B cell (primary cell): ENCODE results near the gene CCPG1. TPM values are rescaled to one million over a fixed set of nuclear protein-coding genes. Genes with fewer than 3 reads are reported as not detected.

Experiments used
- ATAC-seq: fragments of 200-7000 bp; cut with Tn5 transposase; one replicate; pipeline ENCODE4 v1.10.0; 2021; ENCODE audit warnings: low read depth, mild to moderate bottlenecking, moderate number of reproducible peaks, moderate library complexity
- CTCF ChIA-PET: fragments of 350-600 bp; sonication (Branson Sonifier 250); formaldehyde crosslinking; loops from one replicate; lab custom pipeline; 2021; ENCODE audit warnings: antibody characterized with exemption, inconsistent platforms; lab: Charles Lee
- POLR2A ChIA-PET: fragments of 350-600 bp; sonication (Branson Sonifier 250); formaldehyde crosslinking; loops from one replicate; lab custom pipeline; 2021; ENCODE audit warnings: antibody characterized with exemption; lab: Charles Lee
- DNase-seq: peaks from one replicate; pipeline ENCODE4 v3.0.0; 2013
- H2AFZ ChIP-seq: 2 replicates; pipeline ENCODE4 v1.6.1; 2012; ENCODE audit warnings: mild to moderate bottlenecking, low read depth, low read length; ENCODE audit not compliant: insufficient read depth, poor library complexity, severe bottlenecking
- H3K27ac ChIP-seq, 2 donors: 1 replicate in 1 of 2; 2 replicates in 1 of 2; pipeline ENCODE4 v1.5.1; 2012 to 2013; ENCODE audit warnings: low read length in 2 of 2, mild to moderate bottlenecking in 2 of 2, moderate library complexity in 1 of 2
- H3K27me3 ChIP-seq, 4 experiments: fragments of 200-600 bp in 1 of 4; sonication (generic) in 1 of 4; replicated peaks in 1 of 4; 1 replicate in 2 of 4; 2 replicates in 2 of 4; pipeline versions ENCODE4 v1.6.1 to v1.7.0; 2013 to 2016; ENCODE audit warnings: low read length in 3 of 4, mild to moderate bottlenecking in 2 of 4, mixed read lengths in 1 of 4, moderate library complexity in 1 of 4; ENCODE audit not compliant: insufficient read depth in 4 of 4, control insufficient read depth in 3 of 4; ENCODE audit errors: control extremely low read depth in 1 of 4
- H3K36me3 ChIP-seq, 2 experiments: replicated peaks in 1 of 2; 1 replicate in 1 of 2; 2 replicates in 1 of 2; pipeline versions ENCODE4 v1.6.1 to v1.7.1; 2013; ENCODE audit warnings: low read length in 1 of 2; ENCODE audit not compliant: insufficient read depth in 2 of 2, control insufficient read depth in 1 of 2; ENCODE audit errors: control extremely low read depth in 1 of 2, extremely low read depth in 1 of 2
- H3K4me1 ChIP-seq, 2 donors: fragments of 200-600 bp in 1 of 2; sonication (generic) in 1 of 2; 1 replicate in 1 of 2; 2 replicates in 1 of 2; pipeline versions ENCODE4 v1.5.1 to v1.6.1; 2013 to 2017; ENCODE audit warnings: low read length in 2 of 2; ENCODE audit not compliant: control insufficient read depth in 2 of 2, insufficient read depth in 2 of 2
- H3K4me2 ChIP-seq: replicated peaks from 2 replicates; pipeline ENCODE3; 2012; ENCODE audit warnings: mild to moderate bottlenecking, low read depth, low read length; ENCODE audit not compliant: poor library complexity, severe bottlenecking
- H3K4me3 ChIP-seq, 5 experiments: fragments of 200-600 bp in 1 of 5; sonication (generic) in 1 of 5; 1 replicate in 3 of 5; 2 replicates in 2 of 5; pipeline versions ENCODE4 v1.5.1 to v1.7.0; 2011 to 2016; ENCODE audit warnings: low read length in 4 of 5, mild to moderate bottlenecking in 4 of 5, low read depth in 2 of 5, control low read depth in 1 of 5, moderate library complexity in 1 of 5; ENCODE audit not compliant: insufficient read depth in 1 of 5; ENCODE audit errors: control extremely low read depth in 1 of 5, extremely low read depth in 1 of 5
- H3K79me2 ChIP-seq: fragments of 200-600 bp; sonication (generic); one replicate; pipeline ENCODE4 v1.6.0; 2016; ENCODE audit warnings: low read length; ENCODE audit not compliant: control insufficient read depth, insufficient read depth
- H3K9ac ChIP-seq: fragments of 200-600 bp; sonication (generic); 2 replicates; pipeline ENCODE4 v1.6.1; 2017; ENCODE audit warnings: mild to moderate bottlenecking, low read length, moderate library complexity
- H3K9me3 ChIP-seq, 3 donors: one replicate each; pipeline versions ENCODE4 v1.6.1 to v1.7.1; 2013; ENCODE audit warnings: low read length in 2 of 3; ENCODE audit not compliant: control insufficient read depth in 2 of 3, insufficient read depth in 1 of 3; ENCODE audit errors: control extremely low read depth in 1 of 3
- H4K20me1 ChIP-seq: 2 replicates; pipeline ENCODE4 v1.6.0; 2012; ENCODE audit warnings: mild to moderate bottlenecking, low read length; ENCODE audit not compliant: insufficient read depth, control insufficient read depth, poor library complexity, severe bottlenecking
- H3K27ac Mint-ChIP-seq: one replicate; pipeline ENCODE4 v1.8.0; 2021; ENCODE audit warnings: mixed read lengths
- H3K27me3 Mint-ChIP-seq: one replicate; pipeline ENCODE4 v1.8.0; 2021; ENCODE audit warnings: mixed read lengths
- H3K4me1 Mint-ChIP-seq: one replicate; pipeline ENCODE4 v1.8.0; 2021; ENCODE audit warnings: mixed read lengths
- H3K4me3 Mint-ChIP-seq: one replicate; pipeline ENCODE4 v1.8.0; 2021; ENCODE audit warnings: mixed read lengths
- H3K9me3 Mint-ChIP-seq: one replicate; pipeline ENCODE4 v1.8.0; 2022; ENCODE audit warnings: mixed read lengths; ENCODE audit not compliant: insufficient read depth
- CTCF ChIP-seq: fragments of 200-600 bp; IDR thresholded peaks from one replicate; pipeline ENCODE4 v1.8.0; 2022; ENCODE audit warnings: antibody characterized with exemption, mild to moderate bottlenecking
- EZH2 ChIP-seq: IDR thresholded peaks from 2 replicates; pipeline ENCODE4 v1.6.1; 2012; ENCODE audit warnings: borderline replicate concordance, low read depth, mild to moderate bottlenecking, moderate library complexity, low read length; ENCODE audit not compliant: insufficient read depth, poor library complexity, severe bottlenecking
- intact Hi-C: fragments of 100-400 bp; cut with micrococcal nuclease; formaldehyde crosslinking; loops from one replicate; pipeline ENCODE4 v1.10.0; 2022
- polyA plus RNA-seq: library from polyadenylated mRNA; depleted of rRNA; stranded (reverse); fragments of >200 nt; gene quantifications from 2 replicates; pipeline ENCODE4 v1.2.3, GENCODE V29; 2012
- total RNA-seq, 2 donors: library from RNA; stranded (reverse); fragments of 120-200 nt in 1 of 2; gene quantifications; 1 replicate in 1 of 2; 2 replicates in 1 of 2; pipeline versions ENCODE4 v1.2.3 to v1.2.4, GENCODE V29; 2013 to 2022

The CCPG1 gene
- total and polyA plus RNA-seq, 2 donors (not counting 1 experiment from before 2014, with no cell fraction given) = 3.5 to 32.1 TPM

GRCh38 chr15:55389264-55389607, 18.9 kb downstream of the CCPG1 start:
- Histone ChIP-seq H3K36me3 (peaks cover 2 to 14% of the 10 kb centered on the region in 2 experiments), H3K4me2 (no peak overlapping the region), H3K4me3 (no peak overlapping the region), H3K27ac (no peak overlapping the region), H2AFZ (no peak overlapping the region), H3K9me3 (no peaks in the 10 kb centered on the region), H3K9ac (no peak overlapping the region), H4K20me1 (peaks cover 21% of the 10 kb centered on the region), H3K27me3 (no peaks in the 10 kb centered on the region), H3K79me2 (peaks cover 2% of the 10 kb centered on the region), H3K4me1 (no peaks in the 10 kb centered on the region)
- intact Hi-C loops = no loop called here
- no peaks in the 10 kb centered on the region for H3K27me3 Mint-ChIP-seq
- H3K27ac Mint-ChIP-seq = no peak overlapping the region
- H3K9me3 Mint-ChIP-seq = no peaks in the 10 kb centered on the region
- POLR2A ChIA-PET = interaction anchor here (0.6 kb wide), 1 partner anchor 71 kb away, joined by 3 read pairs; no protein-coding TSS in a partner anchor
- ATAC-seq = no peak
- no peak for DNase-seq
- TF ChIP-seq CTCF (no peak), EZH2 (no peak)
- H3K4me3 Mint-ChIP-seq = no peak overlapping the region
- no peaks in the 10 kb centered on the region for H3K4me1 Mint-ChIP-seq
- CTCF ChIA-PET = no interaction called here

DNA sequence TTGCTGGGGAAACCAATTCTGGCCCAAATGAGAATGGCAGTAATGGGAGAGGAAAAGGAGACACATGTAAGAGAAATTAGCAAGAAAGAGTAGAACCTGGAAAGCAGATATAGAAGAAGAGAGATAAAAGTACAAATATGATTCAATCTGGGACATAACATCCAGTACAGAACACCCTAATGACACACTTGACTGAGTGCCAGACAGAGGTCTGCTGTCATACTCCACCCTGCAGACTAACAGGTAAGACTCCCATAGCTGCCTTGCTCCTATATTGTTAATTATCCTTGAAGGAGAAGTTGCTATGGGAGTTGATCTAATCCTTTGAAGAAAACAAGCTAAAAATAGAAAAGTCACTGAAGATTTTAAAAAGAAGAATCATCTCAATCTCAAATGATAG, 21.1 kb downstream of the CCPG1 start:
- no peak for TF ChIP-seq EZH2
- no peak for TF ChIP-seq CTCF
- ChIA-PET POLR2A (no interaction called here), CTCF (no interaction called here)
- H2AFZ ChIP-seq = no peak overlapping the region
- DNase-seq (no peak), ATAC-seq (no peak)
- H3K27me3 Mint-ChIP-seq = no peaks in the 10 kb centered on the region
- H3K36me3 ChIP-seq = peaks cover 2 to 26% of the 10 kb centered on the region in 2 experiments
- no peaks in the 10 kb centered on the region for H3K4me1 Mint-ChIP-seq
- H4K20me1 ChIP-seq = peaks cover 9% of the 10 kb centered on the region
- no peak overlapping the region for H3K9ac ChIP-seq
- H3K4me2 ChIP-seq = no peak overlapping the region
- H3K4me1 ChIP-seq = no peaks in the 10 kb centered on the region
- no peak overlapping the region for H3K4me3 Mint-ChIP-seq
- H3K9me3 Mint-ChIP-seq = peaks cover 2% of the 10 kb centered on the region
- no peak overlapping the region for H3K27ac Mint-ChIP-seq
- no peak overlapping the region for H3K4me3 ChIP-seq
- no peaks in the 10 kb centered on the region for H3K79me2 ChIP-seq
- intact Hi-C loops = no loop called here
- H3K27ac ChIP-seq = no peak overlapping the region
- H3K9me3 ChIP-seq = no peaks in the 10 kb centered on the region
- H3K27me3 ChIP-seq = no peaks in the 10 kb centered on the region
